Parathyroid adenoma (tissue), 2 donors: ENCODE results near the gene DOK6.

Source experiments
- H2AFZ ChIP-seq: fragments of 300-600 bp; sonication (generic); one replicate; pipeline ENCODE4 v1.7.0; 2017; ENCODE audit warnings: antibody characterized with exemption, mild to moderate bottlenecking
- H3K27ac ChIP-seq: fragments of 300-600 bp; sonication (generic); one replicate; pipeline ENCODE4 v1.7.0; 2017
- H3K27me3 ChIP-seq: fragments of 300-600 bp; sonication (generic); one replicate; pipeline ENCODE4 v1.7.0; 2017; ENCODE audit warnings: low read length; ENCODE audit not compliant: control insufficient read depth, insufficient read depth
- H3K36me3 ChIP-seq: fragments of 300-600 bp; sonication (generic); one replicate; pipeline ENCODE4 v1.7.0; 2017; ENCODE audit warnings: low read length; ENCODE audit not compliant: control insufficient read depth, insufficient read depth
- H3K4me1 ChIP-seq: fragments of 300-600 bp; sonication (generic); one replicate; pipeline ENCODE4 v1.7.0; 2017; ENCODE audit warnings: control low read depth
- H3K4me2 ChIP-seq: fragments of 300-600 bp; sonication (generic); one replicate; pipeline ENCODE4 v1.7.0; 2017; ENCODE audit warnings: low read length
- H3K4me3 ChIP-seq: fragments of 300-600 bp; sonication (generic); one replicate; pipeline ENCODE4 v1.7.0; 2017; ENCODE audit warnings: low read depth, low read length
- H3K79me2 ChIP-seq: fragments of 300-600 bp; sonication (generic); one replicate; pipeline ENCODE4 v1.7.0; 2017; ENCODE audit warnings: control low read depth
- H3K9ac ChIP-seq: fragments of 300-600 bp; sonication (generic); one replicate; pipeline ENCODE4 v1.7.0; 2017; ENCODE audit warnings: mild to moderate bottlenecking
- H3K9me3 ChIP-seq: fragments of 300-600 bp; sonication (generic); one replicate; pipeline ENCODE4 v1.7.0; 2017; ENCODE audit warnings: low read length; ENCODE audit not compliant: control insufficient read depth
- TF ChIP-seq, protein P1 (sequence below): fragments of 300-600 bp; sonication (generic); IDR thresholded peaks from one replicate; pipeline ENCODE4 v1.7.0; 2017; ENCODE audit warnings: antibody characterized with exemption, mild to moderate bottlenecking
- donor health status: primary hyperparathyroidism.

Gene DOK6

GRCh38 chr18:69894467-69894866 lies 493.8 kb downstream of the DOK6 start:
- no peak overlapping the region for H3K4me2 ChIP-seq

GRCh38 chr18:69895066-69896047 lies 494.7 kb downstream of the DOK6 start:
- Histone ChIP-seq H3K36me3 (no peaks in the 10 kb centered on the region), H3K79me2 (no peaks in the 10 kb centered on the region), H2AFZ (no peak overlapping the region), H3K4me3 (no peak overlapping the region), H3K4me2 (no peak overlapping the region), H3K4me1 (no peaks in the 10 kb centered on the region), H3K27me3 (no peaks in the 10 kb centered on the region), H3K9ac (no peak overlapping the region), H3K9me3 (no peaks in the 10 kb centered on the region), H3K27ac (no peak overlapping the region)
- TF ChIP-seq, protein P1, sequence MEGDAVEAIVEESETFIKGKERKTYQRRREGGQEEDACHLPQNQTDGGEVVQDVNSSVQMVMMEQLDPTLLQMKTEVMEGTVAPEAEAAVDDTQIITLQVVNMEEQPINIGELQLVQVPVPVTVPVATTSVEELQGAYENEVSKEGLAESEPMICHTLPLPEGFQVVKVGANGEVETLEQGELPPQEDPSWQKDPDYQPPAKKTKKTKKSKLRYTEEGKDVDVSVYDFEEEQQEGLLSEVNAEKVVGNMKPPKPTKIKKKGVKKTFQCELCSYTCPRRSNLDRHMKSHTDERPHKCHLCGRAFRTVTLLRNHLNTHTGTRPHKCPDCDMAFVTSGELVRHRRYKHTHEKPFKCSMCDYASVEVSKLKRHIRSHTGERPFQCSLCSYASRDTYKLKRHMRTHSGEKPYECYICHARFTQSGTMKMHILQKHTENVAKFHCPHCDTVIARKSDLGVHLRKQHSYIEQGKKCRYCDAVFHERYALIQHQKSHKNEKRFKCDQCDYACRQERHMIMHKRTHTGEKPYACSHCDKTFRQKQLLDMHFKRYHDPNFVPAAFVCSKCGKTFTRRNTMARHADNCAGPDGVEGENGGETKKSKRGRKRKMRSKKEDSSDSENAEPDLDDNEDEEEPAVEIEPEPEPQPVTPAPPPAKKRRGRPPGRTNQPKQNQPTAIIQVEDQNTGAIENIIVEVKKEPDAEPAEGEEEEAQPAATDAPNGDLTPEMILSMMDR: no peak

More at GRCh38 chr18:69894467-69894866, 493.8 kb downstream of the DOK6 start:
- Histone ChIP-seq H2AFZ (no peak overlapping the region), H3K9ac (no peak overlapping the region), H3K4me3 (no peak overlapping the region), H3K9me3 (no peaks in the 10 kb centered on the region), H3K79me2 (no peaks in the 10 kb centered on the region), H3K4me1 (no peaks in the 10 kb centered on the region), H3K36me3 (no peaks in the 10 kb centered on the region), H3K27me3 (no peaks in the 10 kb centered on the region), H3K27ac (no peak overlapping the region)
- TF ChIP-seq, protein P1: no peak

DNA sequence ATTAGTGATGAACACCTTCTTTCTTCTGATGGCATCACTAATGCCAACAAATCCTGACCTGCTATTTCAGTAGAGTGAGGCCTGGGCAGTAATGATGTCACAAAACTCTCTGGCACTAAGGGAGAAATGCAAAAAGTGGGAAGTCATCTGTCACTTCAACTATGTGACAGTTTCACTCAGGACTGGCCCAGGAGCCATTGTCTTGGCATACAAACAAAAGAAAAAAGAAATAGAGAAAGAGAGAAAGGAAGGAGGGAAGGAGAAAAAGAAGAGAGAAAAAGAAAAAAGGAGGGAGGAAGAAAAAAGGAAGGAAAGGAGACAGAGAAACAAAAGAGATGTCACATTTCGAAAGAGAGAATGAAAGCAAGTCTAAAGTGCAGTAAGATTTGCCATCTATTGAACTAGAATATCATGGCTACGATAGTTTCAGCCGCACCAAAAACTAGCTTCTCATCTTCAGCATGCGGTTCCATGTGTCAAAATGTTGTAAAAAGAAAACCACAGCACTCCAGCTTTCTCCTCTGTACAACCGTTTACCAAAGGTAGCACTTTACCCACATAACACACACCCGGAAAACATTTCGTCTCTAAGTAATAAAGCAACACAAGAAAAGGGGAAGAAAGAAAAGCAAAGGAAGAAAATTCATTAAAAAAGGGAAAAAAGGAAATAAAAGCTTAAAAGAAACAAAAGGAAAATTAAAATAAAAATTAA lies 496.9 kb downstream of the DOK6 start:
- H3K36me3 ChIP-seq: no peaks in the 10 kb centered on the region
- H2AFZ ChIP-seq: no peak overlapping the region
- no peaks in the 10 kb centered on the region for H3K4me1 ChIP-seq
- TF ChIP-seq, protein P1: no peak
- no peaks in the 10 kb centered on the region for H3K79me2 ChIP-seq
- H3K27me3 ChIP-seq: no peaks in the 10 kb centered on the region
- H3K4me2 ChIP-seq: no peak overlapping the region
- H3K9ac ChIP-seq: no peak overlapping the region
- H3K9me3 ChIP-seq: no peaks in the 10 kb centered on the region
- H3K27ac ChIP-seq: no peak overlapping the region
- H3K4me3 ChIP-seq: no peak overlapping the region

DNA sequence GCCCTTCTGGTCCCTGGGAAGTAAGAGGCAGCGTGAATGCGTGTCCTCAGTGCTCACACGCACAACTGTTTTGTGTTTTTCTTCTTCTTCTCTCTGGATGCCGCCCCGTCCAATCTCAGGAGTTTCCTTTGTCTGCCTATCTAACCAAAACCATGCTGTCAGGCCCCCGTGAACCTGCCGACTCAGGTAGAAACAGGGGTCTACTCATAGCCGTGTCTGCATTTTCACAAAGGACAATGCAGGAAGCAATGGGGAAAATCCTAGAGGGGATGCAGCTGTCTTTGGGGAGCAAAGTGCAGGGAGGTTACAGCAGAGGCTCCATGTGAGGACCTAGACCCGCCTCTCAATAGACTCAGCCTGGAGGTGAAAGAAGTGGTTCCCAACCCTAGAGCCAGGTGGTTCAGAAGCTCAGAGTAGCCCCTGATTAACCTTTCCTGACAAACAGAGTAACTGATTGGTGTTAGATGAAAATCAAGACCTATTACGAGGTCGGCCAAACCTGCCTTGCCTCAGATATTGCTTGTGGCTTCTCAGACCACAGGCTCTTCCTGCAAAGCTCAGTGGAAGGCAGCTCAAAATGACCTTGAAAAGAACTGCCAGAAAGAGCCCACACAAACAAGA lies 497.7 kb downstream of the DOK6 start:
- H3K4me2 ChIP-seq: no peak overlapping the region

More for the DNA sequence above, 497.7 kb downstream of the DOK6 start:
- no peaks in the 10 kb centered on the region for H3K79me2 ChIP-seq
- TF ChIP-seq, protein P1: no peak
- H3K4me1 ChIP-seq: peaks cover 6% of the 10 kb centered on the region
- no peaks in the 10 kb centered on the region for H3K36me3 ChIP-seq
- peak overlapping the region; percentile 21 for H2AFZ ChIP-seq
- no peaks in the 10 kb centered on the region for H3K9me3 ChIP-seq
- no peaks in the 10 kb centered on the region for H3K27me3 ChIP-seq
- H3K27ac ChIP-seq: no peak overlapping the region
- no peak overlapping the region for H3K4me3 ChIP-seq
- no peak overlapping the region for H3K9ac ChIP-seq
